ENCODE measurements around the gene RNF7.

RNF7 gene

GRCh38 chr3:141776885-141777284 lies 38.8 kb downstream of the RNF7 start:
- Histone ChIP-seq H3K9ac (ENCODE audit: low read length) (no peak overlapping the region), H4K5ac (ENCODE audit: low read length) (no peak overlapping the region), H3K4me2 (ENCODE audit: low read length) (no peak overlapping the region), H3K56ac (ENCODE audit: low read length) (no peak overlapping the region), H3K18ac (ENCODE audit: low read length) (no peak overlapping the region), H2BK5ac (ENCODE audit: low read length) (no peak overlapping the region), H3K27me3 (ENCODE audit: insufficient read depth, low read length, poor library complexity) (no peaks in the 10 kb centered on the region), H3K36me3 (ENCODE audit: control insufficient read depth, insufficient read depth, low read length) (no peaks in the 10 kb centered on the region), H3K23ac (ENCODE audit: low read length) (no peak overlapping the region), H4K8ac (ENCODE audit: low read depth, low read length) (no peak overlapping the region), H3K27ac (ENCODE audit: low read depth, low read length) (no peak overlapping the region), H3K79me2 (ENCODE audit: control insufficient read depth, insufficient read depth, low read length) (no peaks in the 10 kb centered on the region), H3K79me1 (ENCODE audit: low read length) (no peaks in the 10 kb centered on the region), H2BK120ac (ENCODE audit: low read depth, low read length) (no peak overlapping the region), H3K4me1 (ENCODE audit: control insufficient read depth, low read depth, low read length) (no peaks in the 10 kb centered on the region), H3K4ac (ENCODE audit: low read depth, low read length) (no peak overlapping the region), H2AK5ac (ENCODE audit: low read length) (no peak overlapping the region), H3K4me3 (ENCODE audit: low read length) (no peak overlapping the region), H2BK15ac (replicated peaks; ENCODE audit: low read depth) (no peak overlapping the region)
- no peak for DNase-seq
- WGBS (ENCODE audit: extremely low coverage, insufficient coverage, low lambda C conversion rate) = no CpG with 5 or more reads among the region's 15 CpGs

DNA sequence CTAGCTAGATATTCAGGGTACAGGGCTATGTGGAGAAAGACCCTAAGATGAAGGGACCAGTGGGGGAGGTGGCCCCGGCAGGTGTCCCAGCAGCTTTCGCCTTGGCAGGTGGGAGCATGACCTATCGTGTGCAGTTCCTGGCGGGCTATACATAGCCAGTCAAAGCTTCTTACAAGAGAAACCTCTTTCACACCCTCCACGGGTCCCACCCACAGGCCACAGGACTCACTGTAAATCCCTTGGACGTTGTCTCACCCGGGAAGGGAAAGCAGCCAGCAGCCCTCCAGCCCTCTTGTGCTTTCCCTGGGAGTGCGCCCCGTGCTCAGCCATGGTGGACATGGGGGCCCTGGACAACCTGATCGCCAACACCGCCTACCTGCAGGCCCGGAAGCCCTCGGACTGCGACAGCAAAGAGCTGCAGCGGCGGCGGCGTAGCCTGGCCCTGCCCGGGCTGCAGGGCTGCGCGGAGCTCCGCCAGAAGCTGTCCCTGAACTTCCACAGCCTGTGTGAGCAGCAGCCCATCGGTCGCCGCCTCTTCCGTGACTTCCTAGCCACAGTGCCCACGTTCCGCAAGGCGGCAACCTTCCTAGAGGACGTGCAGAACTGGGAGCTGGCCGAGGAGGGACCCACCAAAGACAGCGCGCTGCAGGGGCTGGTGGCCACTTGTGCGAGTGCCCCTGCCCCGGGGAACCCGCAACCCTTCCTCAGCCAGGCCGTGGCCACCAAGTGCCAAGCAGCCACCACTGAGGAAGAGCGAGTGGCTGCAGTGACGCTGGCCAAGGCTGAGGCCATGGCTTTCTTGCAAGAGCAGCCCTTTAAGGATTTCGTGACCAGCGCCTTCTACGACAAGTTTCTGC lies 40.1 kb downstream of the RNF7 start:
- WGBS (ENCODE audit: extremely low coverage, insufficient coverage, low lambda C conversion rate) = no CpG with 5 or more reads among the region's 42 CpGs
- Histone ChIP-seq H3K4me1 (ENCODE audit: control insufficient read depth, low read depth, low read length) (no peaks in the 10 kb centered on the region), H4K8ac (ENCODE audit: low read depth, low read length) (no peak overlapping the region), H3K36me3 (ENCODE audit: control insufficient read depth, insufficient read depth, low read length) (no peaks in the 10 kb centered on the region), H3K56ac (ENCODE audit: low read length) (no peak overlapping the region), H2BK5ac (ENCODE audit: low read length) (no peak overlapping the region), H2AK5ac (ENCODE audit: low read length) (no peak overlapping the region), H3K18ac (ENCODE audit: low read length) (no peak overlapping the region), H3K27me3 (ENCODE audit: insufficient read depth, low read length, poor library complexity) (no peaks in the 10 kb centered on the region), H3K27ac (ENCODE audit: low read depth, low read length) (no peak overlapping the region), H2BK15ac (replicated peaks; ENCODE audit: low read depth) (no peak overlapping the region), H2BK120ac (ENCODE audit: low read depth, low read length) (no peak overlapping the region), H3K4me2 (ENCODE audit: low read length) (no peak overlapping the region), H3K79me2 (ENCODE audit: control insufficient read depth, insufficient read depth, low read length) (no peaks in the 10 kb centered on the region), H3K4ac (ENCODE audit: low read depth, low read length) (no peak overlapping the region), H3K79me1 (ENCODE audit: low read length) (no peaks in the 10 kb centered on the region), H3K4me3 (ENCODE audit: low read length) (no peak overlapping the region), H3K23ac (ENCODE audit: low read length) (no peak overlapping the region), H3K9ac (ENCODE audit: low read length) (no peak overlapping the region), H4K5ac (ENCODE audit: low read length) (no peak overlapping the region)
- DNase-seq = no peak

DNA sequence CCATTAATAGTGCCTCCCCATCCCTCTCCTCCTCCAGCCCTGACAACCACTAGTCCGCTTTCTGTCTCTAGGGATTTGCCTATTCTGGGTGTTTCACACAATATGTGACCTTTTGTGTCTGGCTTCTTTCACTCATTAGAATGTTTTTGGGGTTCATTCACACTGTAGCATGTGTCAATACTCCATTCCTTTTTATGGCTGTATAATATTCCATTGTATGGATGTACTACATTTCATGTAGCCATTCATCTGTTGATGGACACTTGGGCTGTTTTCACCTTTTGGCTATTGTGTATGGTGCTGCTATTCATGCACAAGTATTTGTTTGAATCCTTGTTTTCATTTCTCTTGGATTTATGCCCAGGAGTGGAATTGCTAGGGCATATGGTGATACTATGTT lies 41.6 kb downstream of the RNF7 start:
- WGBS (ENCODE audit: extremely low coverage, insufficient coverage, low lambda C conversion rate) = no CpG with 5 or more reads among the region's 1 CpG

GRCh38 chr3:141782386-141782932 lies 44.4 kb downstream of the RNF7 start:
- Histone ChIP-seq H3K23ac (ENCODE audit: low read length) (no peak overlapping the region), H3K4me2 (ENCODE audit: low read length) (no peak overlapping the region), H3K4me1 (ENCODE audit: control insufficient read depth, low read depth, low read length) (peaks cover 6% of the 10 kb centered on the region), H2BK15ac (replicated peaks; ENCODE audit: low read depth) (no peak overlapping the region), H3K27me3 (ENCODE audit: insufficient read depth, low read length, poor library complexity) (no peaks in the 10 kb centered on the region), H3K4me3 (ENCODE audit: low read length) (no peak overlapping the region), H2AK5ac (ENCODE audit: low read length) (no peak overlapping the region), H2BK120ac (ENCODE audit: low read depth, low read length) (no peak overlapping the region), H3K79me2 (ENCODE audit: control insufficient read depth, insufficient read depth, low read length) (no peaks in the 10 kb centered on the region), H4K5ac (ENCODE audit: low read length) (no peak overlapping the region), H3K56ac (ENCODE audit: low read length) (no peak overlapping the region), H3K79me1 (ENCODE audit: low read length) (no peaks in the 10 kb centered on the region), H3K18ac (ENCODE audit: low read length) (no peak overlapping the region), H2BK5ac (ENCODE audit: low read length) (no peak overlapping the region), H3K9ac (ENCODE audit: low read length) (no peak overlapping the region), H4K8ac (ENCODE audit: low read depth, low read length) (no peak overlapping the region), H3K36me3 (ENCODE audit: control insufficient read depth, insufficient read depth, low read length) (no peaks in the 10 kb centered on the region), H3K27ac (ENCODE audit: low read depth, low read length) (no peak overlapping the region), H3K4ac (ENCODE audit: low read depth, low read length) (no peak overlapping the region)
- DNase-seq = peak; percentile 77
- WGBS (ENCODE audit: extremely low coverage, insufficient coverage, low lambda C conversion rate) = no CpG with 5 or more reads among the region's 4 CpGs

More for the DNA sequence above, 41.6 kb downstream of the RNF7 start:
- no peak overlapping the region for H4K5ac ChIP-seq (ENCODE audit: low read length)
- H2BK120ac ChIP-seq (ENCODE audit: low read depth, low read length) = no peak overlapping the region
- H3K27me3 ChIP-seq (ENCODE audit: insufficient read depth, low read length, poor library complexity) = no peaks in the 10 kb centered on the region
- no peak overlapping the region for H3K23ac ChIP-seq (ENCODE audit: low read length)
- no peak for DNase-seq
- no peaks in the 10 kb centered on the region for H3K79me1 ChIP-seq (ENCODE audit: low read length)
- no peak overlapping the region for H4K8ac ChIP-seq (ENCODE audit: low read depth, low read length)
- no peak overlapping the region for H2BK15ac ChIP-seq (replicated peaks; ENCODE audit: low read depth)
- H3K56ac ChIP-seq (ENCODE audit: low read length) = no peak overlapping the region
- no peaks in the 10 kb centered on the region for H3K79me2 ChIP-seq (ENCODE audit: control insufficient read depth, insufficient read depth, low read length)
- peaks cover 6% of the 10 kb centered on the region for H3K4me1 ChIP-seq (ENCODE audit: control insufficient read depth, low read depth, low read length)
- H3K4me2 ChIP-seq (ENCODE audit: low read length) = no peak overlapping the region
- no peak overlapping the region for H3K4ac ChIP-seq (ENCODE audit: low read depth, low read length)
- H2BK5ac ChIP-seq (ENCODE audit: low read length) = no peak overlapping the region
- no peak overlapping the region for H2AK5ac ChIP-seq (ENCODE audit: low read length)
- H3K9ac ChIP-seq (ENCODE audit: low read length) = no peak overlapping the region
- H3K18ac ChIP-seq (ENCODE audit: low read length) = no peak overlapping the region
- no peak overlapping the region for H3K4me3 ChIP-seq (ENCODE audit: low read length)
- no peaks in the 10 kb centered on the region for H3K36me3 ChIP-seq (ENCODE audit: control insufficient read depth, insufficient read depth, low read length)
- H3K27ac ChIP-seq (ENCODE audit: low read depth, low read length) = no peak overlapping the region

GRCh38 chr3:141783632-141784031 lies 45.5 kb downstream of the RNF7 start:
- no peak overlapping the region for H4K8ac ChIP-seq (ENCODE audit: low read depth, low read length)
- H2BK5ac ChIP-seq (ENCODE audit: low read length) = no peak overlapping the region
- no peaks in the 10 kb centered on the region for H3K79me1 ChIP-seq (ENCODE audit: low read length)
- no peaks in the 10 kb centered on the region for H3K36me3 ChIP-seq (ENCODE audit: control insufficient read depth, insufficient read depth, low read length)
- H4K5ac ChIP-seq (ENCODE audit: low read length) = no peak overlapping the region
- no peak overlapping the region for H2BK15ac ChIP-seq (replicated peaks; ENCODE audit: low read depth)
- no peak overlapping the region for H2BK120ac ChIP-seq (ENCODE audit: low read depth, low read length)
- no peak overlapping the region for H3K4me2 ChIP-seq (ENCODE audit: low read length)
- no peak overlapping the region for H2AK5ac ChIP-seq (ENCODE audit: low read length)
- H3K4me3 ChIP-seq (ENCODE audit: low read length) = no peak overlapping the region
- H3K4me1 ChIP-seq (ENCODE audit: control insufficient read depth, low read depth, low read length) = peaks cover 6% of the 10 kb centered on the region
- no peak overlapping the region for H3K18ac ChIP-seq (ENCODE audit: low read length)
- H3K79me2 ChIP-seq (ENCODE audit: control insufficient read depth, insufficient read depth, low read length) = no peaks in the 10 kb centered on the region
- whole genome bisulfite sequencing (ENCODE audit: extremely low coverage, insufficient coverage, low lambda C conversion rate) = no CpG with 5 or more reads among the region's 6 CpGs
- H3K4ac ChIP-seq (ENCODE audit: low read depth, low read length) = no peak overlapping the region
- peak; percentile 69 for DNase-seq
- no peaks in the 10 kb centered on the region for H3K27me3 ChIP-seq (ENCODE audit: insufficient read depth, low read length, poor library complexity)
- H3K27ac ChIP-seq (ENCODE audit: low read depth, low read length) = no peak overlapping the region
- no peak overlapping the region for H3K9ac ChIP-seq (ENCODE audit: low read length)
- no peak overlapping the region for H3K56ac ChIP-seq (ENCODE audit: low read length)
- H3K23ac ChIP-seq (ENCODE audit: low read length) = no peak overlapping the region
